Fibroblast of the aortic adventitia (primary cell): ENCODE results near the gene CDH23. TPM values are rescaled to one million over a fixed set of nuclear protein-coding genes. Genes with fewer than 3 reads are reported as not detected.

Experiments
- DNase-seq: peaks from one replicate; pipeline ENCODE4 v3.0.0-alpha.2; 2010; ENCODE audit warnings: low read depth
- H3K4me3 ChIP-seq: 2 replicates; pipeline ENCODE4 v1.5.1; 2011; ENCODE audit warnings: low read depth, mild to moderate bottlenecking, control low read depth, low read length, moderate library complexity
- CTCF ChIP-seq: IDR thresholded peaks from 2 replicates; pipeline ENCODE4 v1.5.1; 2011; ENCODE audit warnings: mild to moderate bottlenecking, low read length, control low read depth, inconsistent platforms; ENCODE audit not compliant: insufficient read depth
- total RNA-seq: library from RNA; depleted of rRNA; stranded (reverse); fragments of >200 nt; gene quantifications from 2 replicates; pipeline ENCODE4 v1.2.3, GENCODE V29; 2012; ENCODE audit warnings: low replicate concordance

The CDH23 gene
- total RNA-seq, 1 donor: 0.27 TPM

GRCh38 chr10:71432956-71433767 is 36.4 kb downstream of the CDH23 start:
- DNase-seq: no peak
- TF ChIP-seq CTCF: no peak
- H3K4me3 ChIP-seq: no peak overlapping the region

DNA sequence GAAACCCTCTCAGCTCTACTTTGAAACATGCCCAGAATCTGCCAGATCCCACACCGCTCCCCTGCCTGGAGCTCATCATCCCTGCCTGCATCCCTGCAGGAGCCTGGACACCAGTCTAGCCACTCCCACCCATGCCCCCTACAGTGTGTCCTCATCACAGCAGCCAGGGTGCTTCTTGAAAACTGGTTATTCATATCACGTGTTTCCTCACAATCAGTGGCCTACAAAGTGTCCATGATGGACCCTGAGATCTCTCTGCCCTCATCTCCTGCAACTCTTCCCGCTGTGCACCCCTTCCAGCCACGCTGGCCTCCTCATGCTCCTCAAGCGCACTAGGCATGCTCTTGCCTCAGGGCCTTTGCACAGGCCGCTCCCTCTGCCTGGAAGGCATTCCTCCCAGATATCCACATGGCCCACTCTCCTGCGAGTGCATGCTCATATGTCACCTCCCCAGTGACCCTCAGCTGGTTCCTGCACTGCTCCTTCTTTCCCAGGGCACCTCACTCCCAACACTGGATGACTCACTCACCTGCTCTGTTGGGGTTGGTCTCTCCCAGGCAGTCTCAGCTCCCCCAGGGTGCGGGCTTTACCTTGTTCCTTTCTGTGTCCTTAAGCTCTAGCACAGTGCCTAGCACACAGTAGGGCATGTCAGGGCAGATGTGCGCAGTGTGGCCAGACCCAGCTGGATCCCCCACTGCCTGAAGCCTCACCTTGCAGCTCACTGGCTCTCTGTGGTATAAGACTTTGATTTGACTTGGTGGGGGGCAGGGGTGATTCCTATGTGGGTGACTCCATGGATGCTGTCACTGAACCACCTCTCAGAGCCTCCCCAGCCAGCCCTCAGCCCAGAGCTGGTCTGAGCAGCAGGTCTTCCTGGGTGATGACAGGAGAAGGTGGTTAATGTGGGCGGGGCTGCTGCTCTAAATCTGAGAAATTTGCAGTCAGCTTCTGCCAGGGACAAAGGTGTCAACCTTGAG is 37.3 kb downstream of the CDH23 start:
- TF ChIP-seq CTCF: no peak
- no peak for DNase-seq
- H3K4me3 ChIP-seq: no peak overlapping the region

DNA sequence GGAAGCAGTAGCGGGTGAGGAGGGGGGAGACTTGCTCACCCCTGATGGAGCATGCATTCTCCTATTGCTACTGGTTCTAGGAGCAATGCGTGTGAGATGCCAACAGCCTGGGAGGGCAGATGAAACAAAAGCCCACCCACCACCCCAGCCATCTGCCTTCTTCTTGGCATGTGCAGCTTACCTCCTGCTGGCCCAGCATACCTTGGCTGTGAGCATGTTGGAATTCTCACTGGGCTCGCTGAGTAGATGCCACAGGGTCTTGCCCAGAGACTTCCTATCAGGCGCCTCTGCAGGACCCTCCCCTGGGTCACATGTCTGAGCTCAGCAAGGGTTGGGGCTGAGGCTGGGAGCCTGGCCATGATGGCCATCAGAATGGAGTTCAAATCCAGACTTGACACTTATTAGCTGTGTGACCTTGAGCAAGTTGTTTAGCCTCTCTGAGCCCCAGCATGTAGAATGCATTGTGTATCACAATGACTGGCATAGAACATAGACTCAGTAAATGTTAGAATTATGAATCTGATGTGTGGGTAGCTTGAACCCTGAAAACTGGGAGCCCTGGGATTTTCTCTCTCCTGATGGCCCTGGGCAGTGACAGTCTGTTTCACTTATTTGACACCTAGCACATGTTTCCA is 38.2 kb downstream of the CDH23 start:
- no peak for TF ChIP-seq CTCF
- DNase-seq: no peak

DNA sequence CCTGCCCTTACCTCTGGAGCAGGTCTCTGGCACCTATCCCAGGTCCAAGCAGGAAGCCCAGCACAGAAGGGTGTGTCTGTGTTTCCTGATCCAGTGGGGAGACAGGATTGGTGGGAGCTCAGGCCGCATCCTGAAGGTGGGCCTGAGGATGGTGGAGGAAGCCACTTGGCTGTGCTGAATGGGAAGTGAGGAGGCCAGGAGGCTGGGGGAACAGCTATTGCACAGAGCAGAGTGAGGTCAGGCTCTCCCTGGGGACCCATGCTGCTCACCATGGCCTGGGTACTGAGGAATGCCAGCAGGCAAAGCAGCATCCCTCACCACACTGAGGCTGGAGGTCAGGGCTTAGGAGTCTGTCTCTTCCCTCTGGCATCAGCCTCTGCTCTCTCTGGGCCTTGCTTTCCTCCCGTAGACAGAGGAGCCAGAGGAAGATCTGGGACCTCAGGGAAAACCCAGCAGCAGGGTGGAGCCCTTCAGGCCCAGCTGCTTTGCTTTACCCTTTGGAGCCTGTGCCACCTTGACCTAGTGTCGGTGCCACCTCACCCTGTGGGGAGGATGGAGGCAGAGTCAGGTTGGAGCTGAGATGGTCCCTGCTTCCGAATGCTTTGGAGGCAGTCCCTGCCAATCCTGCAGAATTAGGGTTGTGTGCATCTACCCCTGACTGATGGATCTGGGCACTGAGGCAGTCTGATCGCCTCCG is 39.0 kb downstream of the CDH23 start:
- DNase-seq: no peak
- H3K4me3 ChIP-seq: no peak overlapping the region
- TF ChIP-seq CTCF: no peak

More for the DNA sequence above, 38.2 kb downstream of the CDH23 start:
- no peak overlapping the region for H3K4me3 ChIP-seq

DNA sequence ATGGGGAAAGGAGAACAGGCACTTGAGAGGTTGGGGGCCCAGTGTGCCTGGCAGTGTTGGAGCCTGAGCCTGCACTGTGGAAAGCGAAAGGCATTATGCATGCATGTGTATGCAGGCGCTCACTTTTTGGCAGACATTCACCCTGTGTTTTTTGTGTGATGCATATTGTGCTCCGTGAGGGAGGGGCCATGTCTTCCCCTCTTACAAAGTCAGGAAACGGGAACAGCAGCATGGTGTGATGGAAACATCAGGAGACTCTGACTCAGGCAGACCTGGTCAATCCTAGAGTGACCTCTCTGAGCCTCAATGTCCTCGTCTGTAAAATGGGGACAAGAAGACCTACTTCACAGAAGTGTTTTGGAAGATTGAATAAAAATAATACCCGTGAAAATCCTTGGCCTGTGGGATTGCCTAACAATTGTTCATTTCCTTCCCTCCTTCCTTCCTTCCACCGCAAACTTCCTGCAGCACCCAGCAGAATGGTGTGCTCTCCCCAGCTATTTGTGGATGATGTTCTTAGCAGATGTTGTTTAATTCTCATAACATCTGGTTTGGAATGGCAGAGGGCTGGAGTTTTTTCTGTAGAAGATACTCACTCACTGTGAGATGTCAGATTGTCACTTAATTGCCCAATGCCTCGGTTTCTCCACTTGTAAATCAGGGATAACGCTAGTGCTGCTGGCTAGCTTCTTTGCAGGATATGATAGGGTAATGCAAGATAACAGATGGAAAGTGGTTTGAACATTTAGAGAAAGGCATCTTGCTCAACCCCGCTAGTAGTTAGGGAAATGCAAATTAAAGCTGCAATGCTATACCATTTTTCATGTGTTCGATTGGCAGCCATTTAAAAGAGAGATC is 39.8 kb downstream of the CDH23 start:
- no peak for TF ChIP-seq CTCF
- H3K4me3 ChIP-seq: no peak overlapping the region
- no peak for DNase-seq
